Measurements from ENCODE around the gene APOBR.
"Not testable (repeated sequence)": the region's sequence is repeated elsewhere in the genome, so short reads cannot be mapped to it uniquely, and the experiment has no call there.

Gene APOBR

DNA sequence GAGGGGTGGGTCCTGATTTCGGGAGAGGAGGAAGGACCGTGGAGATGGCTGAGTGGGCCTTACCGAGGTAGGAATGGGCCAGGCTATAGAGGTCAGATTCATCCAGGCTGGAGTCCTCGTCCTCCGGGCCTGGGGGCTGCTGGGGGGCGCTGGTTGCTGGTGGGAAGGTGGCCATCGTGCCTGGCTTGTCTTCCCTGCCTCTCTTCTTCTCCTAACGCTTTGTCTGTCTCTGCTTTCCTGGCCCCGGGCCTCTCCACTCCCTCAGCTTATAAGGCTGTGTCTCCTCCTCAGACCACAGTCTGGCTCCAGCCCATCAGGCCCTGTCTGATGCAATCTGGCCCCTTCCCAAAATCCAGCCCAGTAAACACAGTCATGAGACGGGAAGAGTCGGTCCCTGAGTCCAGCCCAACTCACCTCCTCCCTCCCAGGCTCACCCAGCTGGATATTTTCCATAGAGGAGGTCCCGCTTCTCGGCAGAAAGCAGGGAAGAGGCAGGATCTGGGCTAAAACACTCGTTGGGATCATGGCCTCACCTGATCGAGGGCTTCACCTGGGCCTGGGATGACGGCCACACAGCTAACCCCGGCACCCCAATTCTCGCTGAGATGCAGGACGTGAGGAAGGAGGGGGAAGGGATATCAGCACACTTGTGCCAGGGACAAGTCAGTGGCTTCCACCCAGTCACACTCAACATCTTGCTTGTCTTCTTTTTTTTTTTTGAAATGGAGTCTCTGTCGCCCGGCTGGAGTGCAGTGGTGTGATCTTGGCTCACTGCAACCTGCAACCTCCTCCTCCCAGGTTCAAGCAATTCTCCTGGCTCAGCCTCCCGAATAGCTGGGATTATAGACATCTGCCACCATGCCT, 44.5 kb downstream of the APOBR start, which contains the start of gene NUPR1:
NUPR1 (minus strand) TSS at position 242 of the 864 bp plus-strand sequence; CDS start at position 175, 67 bp downstream.
- H3K4me3 ChIP-seq (ENCODE audit: low read depth, low read length): peak within 1 kb of the TSS; percentile 44
- TF ChIP-seq, protein P1, sequence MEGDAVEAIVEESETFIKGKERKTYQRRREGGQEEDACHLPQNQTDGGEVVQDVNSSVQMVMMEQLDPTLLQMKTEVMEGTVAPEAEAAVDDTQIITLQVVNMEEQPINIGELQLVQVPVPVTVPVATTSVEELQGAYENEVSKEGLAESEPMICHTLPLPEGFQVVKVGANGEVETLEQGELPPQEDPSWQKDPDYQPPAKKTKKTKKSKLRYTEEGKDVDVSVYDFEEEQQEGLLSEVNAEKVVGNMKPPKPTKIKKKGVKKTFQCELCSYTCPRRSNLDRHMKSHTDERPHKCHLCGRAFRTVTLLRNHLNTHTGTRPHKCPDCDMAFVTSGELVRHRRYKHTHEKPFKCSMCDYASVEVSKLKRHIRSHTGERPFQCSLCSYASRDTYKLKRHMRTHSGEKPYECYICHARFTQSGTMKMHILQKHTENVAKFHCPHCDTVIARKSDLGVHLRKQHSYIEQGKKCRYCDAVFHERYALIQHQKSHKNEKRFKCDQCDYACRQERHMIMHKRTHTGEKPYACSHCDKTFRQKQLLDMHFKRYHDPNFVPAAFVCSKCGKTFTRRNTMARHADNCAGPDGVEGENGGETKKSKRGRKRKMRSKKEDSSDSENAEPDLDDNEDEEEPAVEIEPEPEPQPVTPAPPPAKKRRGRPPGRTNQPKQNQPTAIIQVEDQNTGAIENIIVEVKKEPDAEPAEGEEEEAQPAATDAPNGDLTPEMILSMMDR (IDR thresholded peaks at IDR 0.05; ENCODE audit: low read depth, low read length): no peak
- in situ Hi-C loops (cut with HindIII; ENCODE audit: low sequenced_read_pairs): no loop called here
- peak; percentile 91 for DNase-seq (ENCODE audit: low read depth, low spot score)

DNA sequence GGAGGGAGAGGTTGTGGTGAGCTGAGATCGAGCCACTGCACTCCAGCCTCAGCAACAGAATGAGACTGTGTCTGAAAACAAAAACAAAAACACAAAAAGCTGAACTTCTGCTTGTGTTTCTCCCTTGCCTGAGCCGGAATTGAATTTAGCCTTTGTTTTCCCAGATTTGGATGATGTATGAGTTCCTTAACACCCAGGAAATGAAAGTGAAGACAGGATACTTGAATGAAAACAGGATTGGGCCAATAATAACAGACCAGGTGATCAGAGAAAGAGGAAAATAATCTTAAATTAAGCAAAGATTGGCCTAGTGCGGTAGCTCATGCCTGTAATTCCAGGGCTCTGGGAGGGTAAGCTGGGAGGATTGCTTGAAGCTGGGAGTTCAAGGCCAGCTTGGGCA, 45.9 kb downstream of the APOBR start:
- TF ChIP-seq, protein P1 (IDR thresholded peaks at IDR 0.05; ENCODE audit: low read depth, low read length): no peak
- H3K4me3 ChIP-seq (ENCODE audit: low read depth, low read length): no peak overlapping the region
- no peak for DNase-seq (ENCODE audit: low read depth, low spot score)
- in situ Hi-C loops (cut with HindIII; ENCODE audit: low sequenced_read_pairs): no loop called here

DNA sequence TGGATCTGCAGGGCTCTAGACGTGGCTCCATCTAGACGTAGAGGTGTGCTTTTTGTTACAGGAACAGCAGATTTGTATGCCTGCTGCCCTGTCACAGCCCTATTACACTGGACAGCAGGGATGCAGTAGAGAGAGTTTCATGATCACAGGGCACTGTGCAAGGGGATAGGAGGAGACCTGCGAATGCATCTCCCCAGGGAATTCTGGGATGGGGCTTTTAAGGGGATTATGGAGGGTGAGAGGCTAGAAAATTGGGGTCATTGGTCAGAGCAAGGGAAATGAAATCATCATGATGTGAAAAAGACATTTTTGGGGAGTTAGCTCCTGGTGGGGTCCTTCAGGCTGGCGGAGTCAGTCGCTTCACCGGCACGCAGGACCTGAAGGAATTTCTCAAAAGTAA, 48.2 kb downstream of the APOBR start:
- no peak overlapping the region for H3K4me3 ChIP-seq (ENCODE audit: low read depth, low read length)
- TF ChIP-seq, protein P1 (IDR thresholded peaks at IDR 0.05; ENCODE audit: low read depth, low read length): no peak
- in situ Hi-C loops (cut with HindIII; ENCODE audit: low sequenced_read_pairs): no loop called here
- DNase-seq (ENCODE audit: low read depth, low spot score): no peak

DNA sequence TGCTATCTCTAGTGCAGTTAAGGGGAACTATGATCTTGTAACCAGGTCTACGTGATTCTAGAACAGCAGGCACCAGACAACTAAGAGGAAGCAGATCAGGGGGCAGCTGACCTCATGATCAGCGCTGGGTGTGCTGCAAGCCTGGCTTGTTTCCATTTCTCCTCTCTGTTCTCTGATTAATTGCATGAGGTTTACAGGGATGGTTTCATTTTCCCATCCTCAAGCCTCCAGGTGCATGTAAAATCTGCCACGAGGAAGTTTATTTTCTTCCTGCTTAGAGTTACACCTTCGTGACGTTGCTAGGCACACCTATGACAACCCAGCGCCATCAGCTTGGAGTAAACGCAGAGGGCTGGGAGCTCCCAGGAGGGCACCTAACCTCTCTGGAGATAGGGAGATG, 48.6 kb downstream of the APOBR start:
- DNase-seq (ENCODE audit: low read depth, low spot score): no peak
- TF ChIP-seq, protein P1 (IDR thresholded peaks at IDR 0.05; ENCODE audit: low read depth, low read length): no peak
- in situ Hi-C loops (cut with HindIII; ENCODE audit: low sequenced_read_pairs): no loop called here
- no peak overlapping the region for H3K4me3 ChIP-seq (ENCODE audit: low read depth, low read length)

DNA sequence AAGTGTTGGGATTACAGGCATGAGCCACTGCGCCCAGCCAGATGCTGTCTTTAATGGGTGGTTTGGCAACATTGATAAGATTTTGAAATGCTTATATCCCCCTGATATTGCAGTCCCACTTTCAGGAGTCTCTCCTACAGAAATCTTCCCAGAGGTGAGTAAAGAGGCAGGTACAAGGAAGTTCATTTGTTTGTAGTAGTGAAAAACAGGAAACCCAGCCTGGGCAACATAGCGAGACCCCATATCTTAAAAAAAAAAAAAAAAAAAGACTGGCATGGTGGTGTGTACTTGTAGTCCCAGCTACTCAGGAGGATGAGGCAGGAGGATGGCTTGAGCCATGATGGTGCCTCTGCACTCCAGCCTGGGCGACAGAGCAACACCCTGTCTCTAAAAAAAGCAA, 50.6 kb downstream of the APOBR start:
- in situ Hi-C loops (cut with HindIII; ENCODE audit: low sequenced_read_pairs): no loop called here
- DNase-seq (ENCODE audit: low read depth, low spot score): no peak
- no peak overlapping the region for H3K4me3 ChIP-seq (ENCODE audit: low read depth, low read length)
- TF ChIP-seq, protein P1 (IDR thresholded peaks at IDR 0.05; ENCODE audit: low read depth, low read length): no peak

DNA sequence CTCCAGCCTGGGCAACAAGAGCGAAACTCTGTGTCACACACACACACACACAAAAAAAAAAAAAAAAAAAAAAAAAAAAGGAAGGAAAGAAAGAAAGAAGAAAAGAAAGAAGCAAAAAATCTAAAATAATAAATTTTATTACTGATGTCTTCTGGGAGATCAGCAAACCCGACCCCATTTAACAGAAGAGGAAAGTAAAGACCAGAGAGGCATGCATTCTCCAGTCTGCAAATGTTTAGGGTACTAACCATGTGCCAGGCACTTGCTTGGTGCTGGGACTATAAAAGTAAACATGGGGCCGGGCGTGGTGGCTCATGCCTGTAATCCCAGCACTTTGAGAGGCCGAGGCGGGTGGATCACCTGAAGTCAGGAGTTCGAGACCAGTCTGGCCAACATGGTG, 51.5 kb downstream of the APOBR start:
- in situ Hi-C loops (cut with HindIII; ENCODE audit: low sequenced_read_pairs); H3K4me3 ChIP-seq (ENCODE audit: low read depth, low read length); DNase-seq (ENCODE audit: low read depth, low spot score): not testable (repeated sequence)

DNA sequence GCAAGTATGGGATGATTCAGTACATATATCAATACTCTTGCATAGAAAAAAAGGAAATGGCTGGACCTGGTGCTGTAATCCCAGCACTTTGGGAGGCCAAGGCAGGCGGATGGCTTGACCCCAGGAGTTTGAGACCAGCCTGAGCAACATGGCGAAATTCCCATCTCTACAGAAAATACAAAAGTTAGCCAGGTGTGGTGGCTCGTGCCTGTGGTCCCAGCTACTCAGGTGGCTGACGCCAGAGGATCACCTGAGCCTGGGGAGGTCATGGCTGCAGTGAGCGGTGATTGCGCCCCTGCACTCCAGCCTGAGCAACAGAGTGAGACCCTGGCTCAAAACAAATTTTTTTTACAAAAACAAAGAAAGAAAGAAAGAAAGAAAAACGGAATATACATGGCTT, 52.2 kb downstream of the APOBR start:
- DNase-seq (ENCODE audit: low read depth, low spot score): no peak
- in situ Hi-C loops (cut with HindIII; ENCODE audit: low sequenced_read_pairs): no loop called here
- H3K4me3 ChIP-seq (ENCODE audit: low read depth, low read length): no peak overlapping the region
- TF ChIP-seq, protein P1 (IDR thresholded peaks at IDR 0.05; ENCODE audit: low read depth, low read length): no peak

Measured in astrocyte of the spinal cord (primary cell).